ENCODE data around the gene NLGN1.
"Not testable (repeated sequence)": the region's sequence is repeated elsewhere in the genome, so short reads cannot be mapped to it uniquely, and the experiment has no call there.

NLGN1 gene

GRCh38 chr3:173567997-173568396 is 170.5 kb downstream of the NLGN1 start:
- no peak for DNase-seq (ENCODE audit: low spot score)

- no peak for DNase-seq (ENCODE audit: low spot score)
Observed at GRCh38 chr3:173568623-173569022, 171.1 kb downstream of the NLGN1 start.

DNA sequence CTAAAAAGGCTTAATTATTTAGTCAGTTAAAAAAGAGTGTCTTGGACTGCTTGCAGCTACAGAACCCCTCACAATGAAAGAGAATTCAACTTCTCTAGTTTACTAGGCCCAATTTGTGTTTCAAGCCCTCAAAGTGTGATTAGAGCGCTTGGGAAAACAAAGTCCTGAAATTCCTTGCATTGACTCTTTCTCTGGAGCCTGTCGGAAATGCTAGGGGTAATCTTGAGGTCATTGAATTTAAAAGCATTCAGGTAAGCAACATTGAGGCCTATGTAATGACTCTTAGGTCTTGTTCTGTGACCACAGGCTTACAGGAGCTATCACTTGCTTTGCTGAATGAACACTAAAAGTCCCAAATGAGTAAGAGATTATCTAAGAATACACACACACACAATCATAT is 186.0 kb downstream of the NLGN1 start:
- DNase-seq (ENCODE audit: low spot score), result no peak

GRCh38 chr3:173584093-173584837 is 186.7 kb downstream of the NLGN1 start:
- peak; percentile 53 for DNase-seq (ENCODE audit: low spot score)

DNA sequence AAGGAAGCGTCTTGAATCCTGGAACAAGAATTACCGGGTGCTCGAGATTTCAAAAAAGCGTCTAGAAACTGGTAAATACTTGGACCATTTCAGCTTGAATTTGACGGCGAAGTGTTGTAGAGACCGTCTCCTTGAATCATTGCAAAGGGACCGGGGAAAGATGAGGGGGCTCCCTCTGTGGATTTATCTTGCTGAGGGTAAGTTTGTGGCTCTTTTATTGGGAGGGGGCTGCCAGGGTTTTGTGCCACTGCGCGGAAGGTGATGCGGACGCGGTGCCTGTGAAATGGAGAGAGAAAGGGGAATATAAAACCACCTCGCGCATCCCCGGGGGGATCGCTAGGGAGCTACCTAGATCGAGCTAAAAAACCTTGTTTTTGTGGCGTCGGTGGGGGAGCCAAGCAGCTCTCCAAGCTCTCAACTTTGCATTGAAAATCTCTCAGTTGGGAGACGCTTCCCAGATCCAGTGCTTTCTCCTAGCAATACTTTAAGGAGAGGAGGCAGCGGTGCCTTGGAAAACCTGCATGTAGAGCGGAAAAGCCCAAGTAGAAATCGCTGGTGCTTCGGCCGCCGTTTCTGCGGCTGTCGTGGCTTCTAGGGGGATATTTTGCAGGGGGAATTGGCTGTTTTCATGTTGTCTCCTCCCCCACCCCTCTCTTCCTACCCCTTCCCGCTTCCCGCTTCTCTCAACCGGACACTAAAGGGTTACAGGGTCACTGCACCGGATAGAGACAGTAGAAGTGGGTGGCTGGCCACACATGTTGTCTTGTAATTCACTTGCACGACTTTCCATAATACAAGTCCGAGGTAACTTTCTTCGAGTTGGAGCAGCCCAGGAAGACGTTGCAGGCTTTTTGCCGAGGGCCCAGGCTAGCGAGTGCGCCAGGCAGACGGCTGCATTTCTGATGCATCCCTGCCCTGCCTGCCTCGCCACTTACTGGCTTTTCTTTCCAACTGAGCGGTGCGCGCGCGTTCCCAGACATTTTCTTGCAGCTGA is 187.6 kb downstream of the NLGN1 start:
- DNase-seq (ENCODE audit: low spot score), result peak; percentile 75

DNA sequence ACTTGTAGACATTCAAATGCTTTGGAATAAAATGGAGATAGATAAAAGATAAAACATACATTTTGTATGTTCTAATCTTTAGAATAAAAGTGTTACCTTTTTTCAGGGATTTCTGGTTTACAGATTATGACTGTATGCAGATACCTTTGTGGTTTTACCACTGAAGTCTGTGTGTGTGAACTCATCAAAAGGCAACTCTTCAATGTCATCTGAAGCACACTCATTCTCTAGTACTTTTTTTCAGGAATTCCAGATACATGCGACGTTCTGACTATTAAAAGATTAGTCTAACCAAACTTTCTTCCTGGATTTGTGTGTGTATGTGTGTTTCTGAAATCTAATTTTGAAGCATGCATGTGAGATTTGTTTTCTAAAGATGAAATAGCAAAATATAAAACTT is 188.6 kb downstream of the NLGN1 start:
- no peak for DNase-seq (ENCODE audit: low spot score)

DNA sequence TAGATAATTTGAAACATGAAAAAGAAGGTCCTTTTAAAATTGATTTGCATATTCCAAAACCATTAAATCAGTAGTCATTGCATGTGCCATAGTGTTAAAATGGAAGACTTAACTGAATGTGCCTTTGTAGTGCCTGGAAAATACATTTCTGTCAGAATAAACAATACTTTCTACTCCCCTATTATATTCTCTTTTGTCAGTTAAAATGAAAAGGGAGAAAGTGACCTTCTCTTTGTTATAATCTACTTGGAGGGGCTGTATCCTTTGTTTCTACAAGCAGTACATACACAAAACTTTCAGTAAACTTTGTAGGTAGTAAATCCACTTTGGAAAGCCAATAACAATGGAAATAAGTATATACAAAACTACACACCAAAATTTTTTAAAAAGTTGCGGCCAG is 189.5 kb downstream of the NLGN1 start:
- DNase-seq (ENCODE audit: low spot score), result no peak

- DNase-seq (ENCODE audit: low spot score), result no peak
Observed at GRCh38 chr3:173588556-173588955, 191.0 kb downstream of the NLGN1 start.

- no peak for DNase-seq (ENCODE audit: low spot score)
Observed at GRCh38 chr3:173589116-173589515, 191.6 kb downstream of the NLGN1 start.

GRCh38 chr3:173591401-173591800 is 193.9 kb downstream of the NLGN1 start:
- DNase-seq (ENCODE audit: low spot score), result no peak

DNA sequence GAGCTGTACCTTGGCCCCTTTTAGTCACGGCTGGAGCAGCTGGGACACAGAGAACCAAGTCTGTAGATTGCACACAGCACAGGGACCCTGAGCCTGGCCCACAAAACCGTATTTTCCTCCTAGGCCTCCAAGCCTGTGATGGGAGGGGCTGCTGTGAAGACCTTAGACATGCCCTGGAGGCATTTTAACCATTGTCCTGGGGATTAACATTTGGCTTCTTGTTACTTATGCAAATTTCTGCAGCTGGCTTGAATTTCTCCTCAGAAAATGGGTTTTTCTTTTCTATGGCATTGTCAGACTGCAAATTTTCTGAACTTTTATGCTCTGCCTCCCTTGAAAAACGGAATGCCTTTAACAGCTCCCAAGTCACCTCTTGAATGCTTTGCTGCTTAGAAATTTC is 197.3 kb downstream of the NLGN1 start:
- not testable (repeated sequence) for DNase-seq (ENCODE audit: low spot score)

GRCh38 chr3:173599673-173600072 is 202.1 kb downstream of the NLGN1 start:
- no peak for DNase-seq (ENCODE audit: low spot score)

GRCh38 chr3:173614522-173614921 is 217.0 kb downstream of the NLGN1 start:
- no peak for DNase-seq (ENCODE audit: low spot score)

GRCh38 chr3:173615661-173616060 is 218.1 kb downstream of the NLGN1 start:
- DNase-seq (ENCODE audit: low spot score), result no peak

GRCh38 chr3:173617490-173617889 is 219.9 kb downstream of the NLGN1 start:
- no peak for DNase-seq (ENCODE audit: low spot score)

DNA sequence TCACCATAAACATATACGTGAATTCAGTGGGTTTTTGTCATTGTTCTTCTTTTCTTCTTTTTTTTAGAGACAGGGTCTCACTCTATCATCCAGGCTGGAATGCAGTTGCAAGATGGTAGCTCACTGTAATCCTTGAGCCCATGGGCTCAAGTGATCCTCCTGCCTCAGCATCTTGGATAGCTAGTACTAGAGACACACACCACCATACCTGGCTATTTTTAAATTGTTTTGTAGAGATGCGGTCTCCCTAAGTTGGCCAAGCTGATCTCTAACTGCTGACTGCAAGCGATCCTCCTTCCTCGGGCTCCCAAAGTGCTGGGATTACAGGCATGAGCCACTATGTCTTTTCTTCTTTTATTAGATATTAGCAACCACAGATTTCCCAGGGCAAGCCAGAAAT is 220.6 kb downstream of the NLGN1 start:
- no peak for DNase-seq (ENCODE audit: low spot score)

DNA sequence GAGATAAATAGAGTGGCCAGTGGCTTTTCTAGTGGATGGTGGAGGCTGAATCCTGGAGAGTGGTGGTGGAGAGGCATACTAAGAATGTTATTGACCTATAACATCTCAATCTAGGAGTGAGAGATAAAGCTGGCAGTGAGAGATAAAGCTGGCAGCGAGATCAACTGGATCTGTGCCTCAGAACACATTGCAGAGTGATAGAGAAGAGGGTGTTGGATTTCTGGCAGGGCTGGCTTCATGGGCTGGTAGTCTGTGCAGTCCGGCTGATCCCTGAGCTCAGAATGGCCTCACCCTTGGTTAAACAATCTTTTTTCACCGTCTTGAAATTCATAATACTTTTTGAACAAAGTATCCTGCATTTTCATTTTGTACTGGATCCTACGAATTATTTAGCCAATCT is 221.2 kb downstream of the NLGN1 start:
- no peak for DNase-seq (ENCODE audit: low spot score)

GRCh38 chr3:173622166-173622565 is 224.6 kb downstream of the NLGN1 start:
- DNase-seq (ENCODE audit: low spot score), result no peak

GRCh38 chr3:173624086-173624485 is 226.5 kb downstream of the NLGN1 start:
- DNase-seq (ENCODE audit: low spot score), result no peak

- no peak for DNase-seq (ENCODE audit: low spot score)
Observed at GRCh38 chr3:173630849-173631248, 233.3 kb downstream of the NLGN1 start.

GRCh38 chr3:173632945-173633344 is 235.4 kb downstream of the NLGN1 start:
- no peak for DNase-seq (ENCODE audit: low spot score)

- DNase-seq (ENCODE audit: low spot score), result no peak
Observed at GRCh38 chr3:173635826-173636225, 238.3 kb downstream of the NLGN1 start.

GRCh38 chr3:173639098-173639497 is 241.6 kb downstream of the NLGN1 start:
- no peak for DNase-seq (ENCODE audit: low spot score)
